Measurements from ENCODE around the gene DMBX1.

DMBX1 gene

GRCh38 chr1:46484783-46485490, 4.7 kb upstream of the DMBX1 start:
- no peak for DNase-seq

- DNase-seq: no peak
Measured at GRCh38 chr1:46485564-46486431, 3.8 kb upstream of the DMBX1 start.

GRCh38 chr1:46486432-46487015, 3.1 kb upstream of the DMBX1 start:
- no peak for DNase-seq

- DNase-seq: no peak
Measured at GRCh38 chr1:46487818-46488218, 1.8 kb upstream of the DMBX1 start.

- DNase-seq: no peak
Measured at GRCh38 chr1:46488343-46489168, 1.1 kb upstream of the DMBX1 start.

- no peak for DNase-seq
Measured at GRCh38 chr1:46489169-46489637, 433 bp upstream of the DMBX1 start.

GRCh38 chr1:46490406-46490655, 695 bp downstream of the DMBX1 start:
- DNase-seq: no peak

GRCh38 chr1:46490656-46491442, 1.2 kb downstream of the DMBX1 start:
- no peak for DNase-seq

GRCh38 chr1:46491443-46492268, 2.0 kb downstream of the DMBX1 start:
- DNase-seq: no peak

GRCh38 chr1:46492269-46492853, 2.7 kb downstream of the DMBX1 start:
- DNase-seq: no peak

- no peak for DNase-seq
Measured at GRCh38 chr1:46492871-46493270, 3.2 kb downstream of the DMBX1 start.

- DNase-seq: no peak
Measured at GRCh38 chr1:46493316-46494032, 3.8 kb downstream of the DMBX1 start.

GRCh38 chr1:46494910-46495309, 5.3 kb downstream of the DMBX1 start:
- no peak for DNase-seq

- DNase-seq: no peak
Measured at GRCh38 chr1:46495778-46496177, 6.1 kb downstream of the DMBX1 start.

GRCh38 chr1:46496505-46496904, 6.9 kb downstream of the DMBX1 start:
- DNase-seq: no peak

- no peak for DNase-seq
Measured at GRCh38 chr1:46497020-46497419, 7.4 kb downstream of the DMBX1 start.

- DNase-seq: no peak
Measured at GRCh38 chr1:46497665-46498064, 8.0 kb downstream of the DMBX1 start.

GRCh38 chr1:46501528-46501927, 11.9 kb downstream of the DMBX1 start:
- DNase-seq: no peak

GRCh38 chr1:46503421-46503820, 13.8 kb downstream of the DMBX1 start:
- DNase-seq: no peak

GRCh38 chr1:46506470-46507219, 17.0 kb downstream of the DMBX1 start:
- DNase-seq: no peak
